GM20000 (cell line): Measurements from ENCODE around the gene RPS6KC1.
"Not testable (repeated sequence)": the region's sequence is repeated elsewhere in the genome, so short reads cannot be mapped to it uniquely, and the experiment has no call there.

ENCODE experiments used
- DNase-seq: peaks from one replicate; pipeline ENCODE4 v3.0.0; 2012; ENCODE audit warnings: low spot score
- TF ChIP-seq, protein P1 (sequence below): IDR thresholded peaks from 2 replicates; pipeline ENCODE4 v1.5.1; 2012; ENCODE audit warnings: mild to moderate bottlenecking, control low read depth; ENCODE audit errors: extremely low read depth, missing control alignments

The RPS6KC1 gene

DNA sequence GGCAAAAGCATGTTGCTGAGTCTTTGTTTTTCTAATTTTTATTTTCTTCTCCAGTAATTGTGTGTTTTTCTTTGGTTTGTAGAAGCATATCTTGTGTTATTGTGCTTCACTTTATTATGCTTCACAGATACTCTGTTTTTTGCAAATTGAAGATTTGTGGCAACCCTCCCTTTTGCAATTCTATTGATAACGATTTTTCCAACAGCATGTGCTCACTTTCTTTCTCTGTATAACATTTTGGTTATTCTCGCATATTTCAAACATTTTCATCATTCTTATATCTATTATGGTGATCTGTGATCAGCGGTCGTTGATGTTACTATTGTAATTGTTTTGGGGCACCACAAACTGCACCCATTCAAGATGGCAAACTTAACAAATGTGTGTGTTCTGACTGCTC lies 31.6 kb upstream of the RPS6KC1 start:
- no peak for DNase-seq

DNA sequence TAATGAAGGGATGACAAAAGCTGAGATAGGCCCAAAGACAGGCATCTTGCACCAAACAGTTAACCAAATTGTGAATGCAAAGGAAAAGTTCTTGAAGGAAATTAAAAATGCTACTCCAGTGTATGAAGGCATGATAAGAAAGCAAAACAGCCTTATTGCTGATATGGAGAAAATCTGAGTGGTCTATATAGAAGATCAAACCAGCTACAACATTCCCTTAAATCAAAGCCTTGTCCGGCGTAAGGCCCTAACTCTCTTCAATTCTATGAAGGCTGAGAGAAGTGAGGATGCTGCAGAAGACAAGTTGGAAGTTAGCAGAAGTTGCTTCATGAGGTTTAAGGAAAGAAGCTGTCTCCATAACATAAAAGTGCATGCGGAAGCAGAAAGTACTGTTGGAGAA lies 31.0 kb upstream of the RPS6KC1 start:
- no peak for DNase-seq
- TF ChIP-seq, protein P1, sequence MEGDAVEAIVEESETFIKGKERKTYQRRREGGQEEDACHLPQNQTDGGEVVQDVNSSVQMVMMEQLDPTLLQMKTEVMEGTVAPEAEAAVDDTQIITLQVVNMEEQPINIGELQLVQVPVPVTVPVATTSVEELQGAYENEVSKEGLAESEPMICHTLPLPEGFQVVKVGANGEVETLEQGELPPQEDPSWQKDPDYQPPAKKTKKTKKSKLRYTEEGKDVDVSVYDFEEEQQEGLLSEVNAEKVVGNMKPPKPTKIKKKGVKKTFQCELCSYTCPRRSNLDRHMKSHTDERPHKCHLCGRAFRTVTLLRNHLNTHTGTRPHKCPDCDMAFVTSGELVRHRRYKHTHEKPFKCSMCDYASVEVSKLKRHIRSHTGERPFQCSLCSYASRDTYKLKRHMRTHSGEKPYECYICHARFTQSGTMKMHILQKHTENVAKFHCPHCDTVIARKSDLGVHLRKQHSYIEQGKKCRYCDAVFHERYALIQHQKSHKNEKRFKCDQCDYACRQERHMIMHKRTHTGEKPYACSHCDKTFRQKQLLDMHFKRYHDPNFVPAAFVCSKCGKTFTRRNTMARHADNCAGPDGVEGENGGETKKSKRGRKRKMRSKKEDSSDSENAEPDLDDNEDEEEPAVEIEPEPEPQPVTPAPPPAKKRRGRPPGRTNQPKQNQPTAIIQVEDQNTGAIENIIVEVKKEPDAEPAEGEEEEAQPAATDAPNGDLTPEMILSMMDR: no peak

More for the DNA sequence above, 31.6 kb upstream of the RPS6KC1 start:
- TF ChIP-seq, protein P1: no peak

DNA sequence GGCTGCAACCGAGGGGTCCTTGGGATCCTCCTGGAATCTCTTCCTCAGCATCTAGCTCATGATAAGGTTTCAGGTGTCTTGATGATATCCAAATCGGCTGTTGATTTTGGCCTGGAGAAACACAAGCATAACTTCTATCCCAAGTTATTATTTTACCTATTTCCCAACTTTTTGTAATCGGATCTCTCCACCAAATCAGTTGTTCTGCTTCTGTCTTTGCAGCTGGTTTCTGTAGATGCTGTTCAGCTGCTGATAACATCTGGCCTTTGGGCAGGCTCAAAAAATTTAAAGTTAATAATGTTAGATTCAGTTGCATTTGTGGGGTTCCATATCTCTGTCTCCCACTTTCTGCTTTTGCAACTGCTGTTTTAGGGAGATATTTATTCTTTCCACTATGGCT lies 24.0 kb upstream of the RPS6KC1 start:
- not testable (repeated sequence) for DNase-seq

DNA sequence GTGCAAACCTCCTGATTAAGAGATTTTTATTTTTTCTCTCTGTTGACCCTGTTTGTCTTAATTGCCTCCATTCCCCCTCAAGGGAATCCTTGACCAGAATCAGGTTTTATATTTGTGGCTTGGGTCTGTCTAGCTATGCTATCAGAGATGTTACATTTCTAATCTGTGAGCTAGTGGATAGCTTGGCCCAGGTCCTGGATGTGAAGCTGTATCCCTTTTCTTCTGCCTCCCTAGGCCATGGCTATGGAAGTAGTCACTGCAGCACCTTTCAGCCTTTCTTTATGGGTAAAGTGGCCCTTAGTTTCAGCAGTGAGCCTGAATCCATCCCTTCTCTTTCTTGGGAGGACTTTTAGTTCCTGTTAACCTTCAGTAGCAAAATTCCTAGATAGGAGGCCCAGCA lies 18.4 kb upstream of the RPS6KC1 start:
- TF ChIP-seq, protein P1: no peak

DNA sequence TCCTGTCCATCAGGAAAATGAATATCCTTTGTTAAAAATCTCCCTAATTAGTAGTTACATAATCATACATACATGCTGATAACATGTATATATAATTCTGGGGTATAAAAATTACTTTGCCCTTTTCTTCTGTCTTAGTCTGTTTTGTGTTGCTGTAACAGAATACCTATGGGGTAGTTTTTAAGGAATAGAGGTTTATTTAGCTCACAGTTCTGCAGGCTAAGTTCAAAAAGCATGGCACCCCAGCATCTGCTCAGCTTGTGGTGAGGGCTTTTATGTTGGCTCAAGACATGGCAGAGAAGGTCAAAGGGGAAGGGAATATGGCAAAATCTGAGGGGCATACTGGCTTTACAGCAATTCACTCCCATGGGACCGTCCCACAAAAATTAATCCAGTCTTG lies 16.3 kb upstream of the RPS6KC1 start:
- TF ChIP-seq, protein P1: no peak

More for the DNA sequence above, 18.4 kb upstream of the RPS6KC1 start:
- DNase-seq: no peak

DNA sequence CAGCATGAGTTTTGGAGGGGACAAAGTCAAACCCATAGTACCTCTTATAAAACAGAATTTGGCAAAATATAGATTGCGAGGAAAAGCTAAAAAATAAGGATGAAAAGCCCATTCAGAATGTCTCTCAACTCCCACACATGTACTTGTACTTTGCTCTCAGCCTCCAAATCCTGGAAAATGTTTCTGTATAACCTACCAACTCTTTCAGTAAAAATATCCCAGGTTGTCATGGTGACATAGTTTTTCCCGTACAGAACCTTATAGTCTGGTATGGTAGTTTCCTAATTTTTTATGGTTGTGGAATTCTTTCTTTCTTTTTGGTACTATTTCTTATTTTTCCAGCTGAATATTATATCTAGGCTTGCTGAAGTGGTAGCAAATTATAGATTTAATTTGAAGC lies 15.5 kb upstream of the RPS6KC1 start:
- TF ChIP-seq, protein P1: no peak
- no peak for DNase-seq

More for the DNA sequence above, 16.3 kb upstream of the RPS6KC1 start:
- no peak for DNase-seq

DNA sequence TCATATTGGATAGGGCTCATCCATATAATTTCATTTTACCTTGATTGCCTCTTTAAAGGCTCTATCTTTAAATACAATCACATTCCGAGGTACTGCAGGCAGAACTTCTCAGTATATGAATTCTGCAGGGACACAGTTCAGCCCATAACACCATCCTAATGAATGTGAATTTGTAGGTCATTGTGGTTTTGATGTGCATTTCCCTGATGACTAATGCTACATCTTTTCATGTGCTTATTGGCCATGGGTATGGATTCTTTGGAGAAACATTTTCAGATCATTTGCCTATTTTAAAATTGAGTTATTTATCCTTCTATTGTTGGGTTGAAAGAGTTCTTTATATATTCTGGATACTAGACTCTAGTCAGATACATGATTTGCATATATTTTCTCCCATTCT lies 9.6 kb upstream of the RPS6KC1 start:
- TF ChIP-seq, protein P1: no peak
- no peak for DNase-seq

DNA sequence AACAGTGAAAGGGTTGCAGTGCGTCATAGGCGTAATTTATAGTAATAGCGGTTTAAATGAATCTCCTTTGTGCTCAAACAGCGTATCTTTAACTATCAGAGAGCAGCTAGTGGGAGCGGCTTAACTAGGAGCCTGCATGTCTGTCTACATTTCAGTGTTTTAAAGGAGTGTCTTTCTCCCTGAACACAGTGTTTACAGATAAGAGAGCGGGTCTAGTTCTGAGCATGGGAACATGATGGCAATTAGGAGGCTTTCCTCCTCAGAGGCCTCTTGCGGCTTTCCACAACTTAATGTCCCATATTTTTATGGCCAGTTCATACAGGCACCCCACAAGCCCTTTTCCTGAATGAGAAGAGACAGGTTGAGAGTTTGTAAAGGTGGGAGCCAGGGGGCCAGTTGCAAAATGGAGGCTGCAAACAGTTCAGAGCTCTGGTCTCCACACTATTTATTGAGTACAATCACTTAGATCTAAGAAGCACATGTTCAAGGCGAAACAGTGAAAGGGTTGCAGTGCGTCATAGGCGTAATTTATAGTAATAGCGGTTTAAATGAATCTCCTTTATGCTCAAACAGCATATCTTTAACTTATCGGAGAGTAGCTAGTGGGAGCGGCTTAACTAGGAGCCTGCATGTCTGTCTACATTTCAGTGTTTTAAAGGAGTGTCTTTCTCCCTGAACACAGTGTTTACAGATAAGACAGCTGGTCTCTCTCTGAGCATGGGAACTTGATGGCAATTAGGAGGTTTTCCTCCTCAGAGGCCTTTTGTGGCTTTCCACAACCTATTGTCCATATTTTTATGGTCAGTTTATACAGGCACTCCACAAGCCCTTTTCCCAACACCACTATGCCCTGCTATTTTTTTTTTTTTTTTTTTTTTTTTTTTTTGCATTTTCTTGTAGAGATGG lies 5.5 kb upstream of the RPS6KC1 start:
- not testable (repeated sequence) for DNase-seq
